Pons (tissue), 1 donor: Measurements from ENCODE around the gene RASD2.

Experiments used
- DNase-seq: peaks from one replicate; pipeline ENCODE4 v3.0.0-alpha.2; 2016; ENCODE audit warnings: low spot score

The RASD2 gene

GRCh38 chr22:35518811-35519210 lies 21.8 kb upstream of the RASD2 start:
- no peak for DNase-seq

DNA sequence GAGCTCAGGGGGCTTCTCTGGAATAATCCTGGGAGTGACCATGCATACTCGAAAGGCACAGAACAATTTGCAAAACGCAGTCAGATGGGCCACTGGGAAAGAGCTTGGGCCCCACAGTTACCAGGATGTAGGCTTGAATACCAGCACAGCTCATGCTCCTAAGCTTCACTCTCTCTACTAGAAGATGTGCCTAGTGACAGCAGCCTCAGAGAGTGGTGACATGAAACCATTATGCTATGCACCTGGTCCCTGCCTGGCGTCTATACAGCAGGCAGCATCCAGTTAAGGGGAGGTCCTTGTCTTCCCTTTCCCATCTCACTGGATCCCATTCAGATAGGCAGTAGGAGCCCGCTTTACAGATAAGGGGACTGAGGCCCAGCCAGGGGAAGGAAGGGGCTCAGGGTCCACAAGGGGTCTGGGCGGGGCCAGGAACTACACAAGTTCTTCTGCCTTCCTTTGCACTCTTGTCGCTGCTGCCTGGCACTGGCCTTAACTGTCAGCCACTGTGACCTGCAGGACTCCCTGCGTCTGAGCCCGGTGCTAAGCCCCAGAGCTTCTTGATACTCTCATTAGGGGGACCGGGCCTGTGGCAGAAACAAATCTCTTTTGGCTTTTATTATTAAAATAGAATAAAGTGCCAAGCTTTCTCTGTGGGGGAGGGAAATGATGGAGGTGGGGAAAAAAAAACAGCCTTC lies 21.2 kb upstream of the RASD2 start:
- no peak for DNase-seq

DNA sequence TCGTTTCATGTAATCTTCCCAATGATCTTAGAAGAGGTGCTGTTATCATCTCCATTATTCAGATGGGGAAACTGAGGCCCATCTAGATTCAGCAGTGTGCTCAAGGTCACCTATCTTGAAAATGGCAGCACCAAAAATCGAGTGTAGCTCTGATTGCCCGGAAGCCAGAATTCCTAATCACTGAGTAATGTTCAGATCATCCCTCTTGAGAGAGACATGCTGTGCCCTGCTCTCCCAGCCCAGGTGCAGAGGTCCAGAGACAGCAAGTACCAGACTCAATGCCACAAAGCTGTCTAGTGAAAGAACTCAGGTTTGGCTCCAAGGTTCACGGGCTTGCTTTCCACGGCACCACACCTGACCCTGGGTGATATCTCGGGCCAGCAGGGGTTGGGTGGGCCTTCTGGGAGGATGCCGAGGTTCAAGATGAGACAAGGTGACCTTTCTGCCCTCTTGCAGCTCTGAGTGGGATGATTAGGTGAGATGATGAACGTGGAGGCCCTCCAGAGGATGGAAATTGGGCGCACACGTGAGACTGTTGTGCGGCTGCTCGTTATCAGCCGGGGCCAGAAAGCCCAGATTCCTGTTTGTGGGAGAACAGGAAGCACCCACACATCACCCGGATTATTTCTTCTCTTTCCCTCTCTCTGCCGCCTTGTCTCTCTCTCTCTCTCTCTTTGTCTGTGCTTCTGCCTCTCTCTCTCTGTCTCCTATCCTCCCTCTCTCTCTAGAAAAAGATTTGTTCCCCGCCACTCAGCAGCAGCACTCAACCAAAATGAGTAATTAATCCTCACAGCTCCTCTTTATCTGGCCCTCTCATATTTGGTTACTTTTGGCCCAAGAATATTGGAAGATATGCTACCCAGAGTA lies 19.0 kb upstream of the RASD2 start:
- DNase-seq, result no peak

GRCh38 chr22:35522225-35523149 lies 18.1 kb upstream of the RASD2 start:
- no peak for DNase-seq

- DNase-seq, result no peak
These were observed 17.3 kb upstream of the RASD2 start for GRCh38 chr22:35523167-35523947.

GRCh38 chr22:35524966-35525686 lies 15.5 kb upstream of the RASD2 start:
- DNase-seq, result no peak

GRCh38 chr22:35525687-35526332 lies 14.8 kb upstream of the RASD2 start:
- no peak for DNase-seq

DNA sequence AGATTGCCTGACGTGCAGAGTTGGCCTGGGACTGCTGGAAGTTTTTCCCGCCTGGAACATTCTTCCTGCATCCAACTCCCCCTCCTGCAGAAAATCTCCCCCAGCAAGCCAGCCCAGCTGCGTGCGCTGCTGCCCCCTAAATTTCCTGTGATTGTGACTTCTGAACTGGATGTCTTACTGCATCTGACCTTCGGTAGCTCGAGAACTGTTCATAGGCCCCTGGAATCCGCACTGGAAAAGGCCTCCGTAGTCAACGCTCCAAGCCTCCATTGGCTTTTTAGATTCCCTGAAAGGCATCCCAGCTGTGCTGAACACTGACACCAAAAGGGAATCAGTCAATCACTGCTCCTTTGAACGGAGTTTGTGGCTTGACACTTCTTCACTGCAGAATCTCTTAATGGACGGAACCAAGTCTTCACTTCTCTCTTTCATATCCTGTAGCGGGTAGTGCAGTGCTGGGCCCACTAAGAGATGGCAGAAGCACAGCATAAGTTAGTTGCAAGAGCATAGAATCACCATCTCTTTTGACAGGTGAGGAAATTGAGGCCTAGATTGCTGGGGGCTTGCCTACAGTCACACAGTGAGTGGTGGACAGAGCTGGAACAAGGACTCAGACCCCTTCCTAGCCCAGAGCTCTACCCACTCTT lies 14.2 kb upstream of the RASD2 start:
- no peak for DNase-seq

DNA sequence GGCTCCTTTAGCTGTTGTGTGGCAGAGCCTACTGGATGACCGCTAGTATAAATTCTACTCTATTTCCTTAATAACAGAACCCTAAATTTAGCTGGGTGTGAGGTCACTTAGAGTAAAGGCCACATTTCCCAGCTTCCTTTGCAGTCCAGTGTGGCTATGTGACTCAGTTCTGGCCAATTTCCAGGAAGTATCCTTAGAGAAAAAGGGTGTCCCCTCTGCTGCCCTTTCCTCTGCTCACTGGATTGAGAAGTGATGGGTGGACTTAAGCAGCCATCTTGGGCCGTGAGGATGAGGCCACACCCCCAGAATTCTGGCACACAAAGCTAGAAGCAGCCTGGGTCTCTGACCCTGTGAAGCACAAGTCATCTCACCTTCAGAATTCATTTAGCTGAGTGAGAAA lies 11.7 kb upstream of the RASD2 start:
- DNase-seq, result no peak

- DNase-seq, result no peak
These were observed 9.9 kb upstream of the RASD2 start for GRCh38 chr22:35530700-35531099.

DNA sequence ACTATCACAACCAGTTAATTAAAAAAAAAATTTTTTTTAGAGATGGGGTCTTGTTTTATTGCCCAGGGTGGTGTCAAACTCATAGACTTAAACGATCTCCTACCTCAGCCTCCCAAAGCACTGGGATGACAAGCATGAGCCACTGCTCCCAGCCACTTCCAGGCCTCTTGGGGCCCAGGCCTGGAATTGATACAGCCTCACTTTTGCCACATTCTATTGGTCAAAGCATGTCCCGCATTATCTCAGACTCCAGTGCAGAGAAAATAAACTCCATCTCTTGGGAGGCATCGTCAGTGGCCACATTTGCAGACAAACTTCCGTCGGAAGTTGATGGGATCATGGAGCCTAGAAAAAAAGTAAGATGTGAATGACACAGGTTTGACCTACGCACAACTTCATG lies 9.4 kb upstream of the RASD2 start:
- no peak for DNase-seq

DNA sequence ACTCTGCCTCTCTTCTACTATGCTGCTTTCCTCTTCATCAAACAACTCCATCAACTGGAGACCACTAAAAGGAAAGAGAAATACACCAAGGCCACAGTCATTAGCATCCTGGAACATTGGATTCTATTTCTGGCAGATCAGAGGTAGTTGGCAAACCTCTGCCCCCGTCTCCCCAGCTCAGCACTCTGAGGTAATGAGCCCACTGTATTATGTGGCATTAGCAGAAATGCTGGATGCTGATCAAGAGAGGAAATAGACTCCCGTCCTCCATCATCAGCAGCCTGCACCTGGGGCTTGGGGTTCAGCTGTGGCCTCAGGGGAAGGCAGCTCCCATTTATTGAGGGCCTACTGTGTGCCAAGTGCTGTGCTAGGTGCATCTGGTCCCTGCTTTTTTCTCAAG lies 9.0 kb upstream of the RASD2 start:
- no peak for DNase-seq

DNA sequence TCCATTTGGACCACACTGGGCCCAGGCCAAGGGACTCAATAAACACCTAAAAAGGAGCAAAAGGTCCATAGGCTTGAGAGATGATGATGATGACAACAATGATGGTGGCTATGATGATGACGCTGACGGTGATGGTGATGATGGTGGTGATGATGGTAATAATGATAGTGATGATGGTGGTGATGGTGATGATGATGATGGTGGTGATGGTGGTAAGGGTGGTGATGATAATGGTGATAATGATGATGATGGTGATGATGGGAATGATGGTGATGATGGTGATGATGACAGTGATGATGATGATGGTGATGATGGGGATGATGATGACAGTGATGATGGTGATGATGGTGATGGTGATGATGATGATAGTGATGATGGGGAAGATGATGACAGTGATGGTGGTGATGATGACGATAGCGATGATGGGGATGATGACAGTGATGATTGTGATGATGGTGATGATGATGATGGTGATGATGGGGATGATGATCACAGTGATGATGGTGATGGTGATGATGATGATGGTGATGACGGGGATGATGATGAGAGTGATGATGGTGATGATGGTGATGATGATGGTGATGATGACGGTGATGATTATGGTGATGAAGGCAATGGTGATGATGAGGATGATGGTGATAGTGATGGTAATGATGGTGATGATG lies 7.1 kb upstream of the RASD2 start:
- DNase-seq, result no peak

GRCh38 chr22:35534091-35534490 lies 6.5 kb upstream of the RASD2 start:
- DNase-seq, result no peak

- no peak for DNase-seq
These were observed 3.4 kb upstream of the RASD2 start for GRCh38 chr22:35537232-35537631.

GRCh38 chr22:35538801-35539321 lies 1.8 kb upstream of the RASD2 start:
- DNase-seq, result no peak

DNA sequence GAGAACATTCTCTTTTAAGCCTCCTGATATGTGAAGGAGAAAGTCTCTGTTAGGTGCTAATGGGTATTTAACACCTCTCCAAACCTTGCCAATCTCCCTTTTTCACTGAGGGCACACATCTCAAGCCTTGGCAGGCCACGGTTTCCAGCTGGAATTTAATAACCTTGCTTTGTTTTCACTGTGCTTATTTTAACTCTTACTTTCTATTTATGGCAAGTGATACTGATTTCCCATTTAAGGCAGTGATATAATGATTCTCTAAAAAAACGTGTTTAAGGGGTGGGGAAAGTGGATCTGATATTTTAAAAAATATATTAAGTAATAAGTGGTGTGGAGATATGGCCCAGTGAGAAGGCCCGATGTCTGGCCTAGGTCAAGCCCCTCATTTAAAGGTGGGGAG lies 1.1 kb upstream of the RASD2 start:
- no peak for DNase-seq

DNA sequence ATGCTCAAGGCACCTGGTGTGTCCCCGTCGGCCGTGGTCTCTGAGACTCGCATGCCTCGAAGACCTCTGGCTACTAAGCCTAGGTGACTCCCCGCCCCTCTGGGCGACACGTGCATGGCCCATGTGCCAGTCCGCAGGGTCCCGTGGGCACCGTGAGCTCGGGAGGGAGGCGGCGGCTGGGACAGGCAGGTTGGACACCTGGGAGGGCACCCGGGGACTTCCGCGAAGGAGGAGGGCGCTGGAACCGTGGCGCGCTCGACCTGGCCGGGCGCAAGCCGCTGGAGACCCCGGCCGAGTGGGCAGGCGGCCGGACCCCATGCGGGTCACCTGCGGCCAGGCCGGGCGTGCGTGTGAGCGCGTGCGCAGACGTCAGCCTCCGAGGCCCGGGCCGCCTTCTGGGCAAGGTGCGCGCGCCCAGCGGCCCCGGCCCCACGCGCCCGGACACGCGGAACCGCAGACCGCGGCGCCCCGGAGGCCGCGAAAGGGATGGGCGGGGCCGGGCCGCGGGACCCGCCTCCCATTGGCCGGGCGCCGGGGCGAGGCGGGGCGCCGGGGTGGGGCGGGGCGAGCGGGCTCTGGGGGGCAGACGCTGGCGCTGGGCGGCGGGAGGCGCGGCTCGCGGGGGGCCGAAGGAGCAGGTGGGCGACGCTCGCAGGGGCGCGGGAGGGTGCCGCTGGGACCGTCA lies 579 bp upstream of the RASD2 start:
- no peak for DNase-seq
